ENCODE data around the gene SEPSECS. TPM values are rescaled to one million over a fixed set of nuclear protein-coding genes. Genes with fewer than 3 reads are reported as not detected.

Gene SEPSECS
- total RNA-seq, 1 donor from 2014 or later, result 13.4 TPM

DNA sequence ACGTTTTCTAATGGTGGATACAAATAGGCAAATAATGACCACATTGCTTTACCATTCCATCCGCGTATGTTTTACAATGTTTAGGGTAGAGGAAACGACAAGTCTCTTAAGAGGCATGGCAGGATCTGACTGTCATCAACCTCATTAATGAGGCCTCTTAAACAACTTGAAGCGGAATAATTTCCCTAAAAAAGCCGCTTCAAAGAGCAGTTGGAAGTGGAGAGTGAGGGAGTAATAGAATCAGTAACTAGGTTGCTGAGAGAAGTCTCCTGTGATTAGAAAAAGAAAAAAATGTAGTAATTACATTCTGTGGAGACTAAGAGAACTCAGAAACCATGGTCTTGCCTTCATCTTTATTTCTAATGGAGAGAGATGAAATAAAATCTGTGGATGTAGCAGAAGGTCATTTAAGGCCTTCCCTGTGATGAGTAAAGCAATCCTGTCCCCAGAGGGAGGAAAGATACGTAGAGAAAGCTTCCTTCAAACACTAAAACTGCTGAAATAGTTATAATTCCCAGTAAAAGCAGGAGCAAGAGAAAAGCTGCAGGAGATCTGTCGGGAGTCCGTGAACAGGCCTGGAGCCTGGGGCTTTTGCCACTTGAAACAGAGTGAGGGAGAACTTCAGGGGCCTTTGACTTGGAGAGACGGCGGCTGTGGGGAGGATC, 11.1 kb upstream of the SEPSECS start:
- no peak overlapping the region for H3K4me3 Mint-ChIP-seq (ENCODE audit: low read depth)
- no peaks in the 10 kb centered on the region for H3K9me3 Mint-ChIP-seq
- peaks cover 19% of the 10 kb centered on the region for H3K36me3 Mint-ChIP-seq (ENCODE audit: low read depth)
- DNase-seq (ENCODE audit: low spot score), result no peak
- no peak overlapping the region for H3K27ac Mint-ChIP-seq
- intact Hi-C loops (cut with micrococcal nuclease), result no loop called here
- no peaks in the 10 kb centered on the region for H3K27me3 Mint-ChIP-seq (ENCODE audit: low read depth)
- peaks cover 7% of the 10 kb centered on the region for H3K4me1 Mint-ChIP-seq (ENCODE audit: low read depth)

DNA sequence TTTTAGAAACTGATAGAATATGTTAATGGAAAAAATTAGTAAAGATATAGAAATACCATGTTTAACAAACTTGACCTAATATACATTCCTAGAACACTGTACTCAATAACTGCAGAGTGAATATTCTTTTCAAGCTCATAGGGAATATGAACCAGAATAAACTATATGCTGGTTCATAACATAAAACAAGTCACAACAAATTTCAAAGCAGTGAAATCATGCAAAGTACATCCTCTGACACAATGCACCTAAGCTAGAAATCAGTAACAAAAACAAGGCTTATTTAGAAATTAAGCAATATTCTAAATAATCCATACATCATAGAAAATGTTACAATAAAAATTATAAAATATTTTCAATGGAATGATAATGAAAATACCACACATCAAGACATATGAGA, 9.2 kb upstream of the SEPSECS start:
- no peaks in the 10 kb centered on the region for H3K9me3 Mint-ChIP-seq
- H3K36me3 Mint-ChIP-seq (ENCODE audit: low read depth), result peaks cover 26% of the 10 kb centered on the region
- peaks cover 9% of the 10 kb centered on the region for H3K4me1 Mint-ChIP-seq (ENCODE audit: low read depth)
- no peak for DNase-seq (ENCODE audit: low spot score)
- intact Hi-C loops (cut with micrococcal nuclease), result no loop called here
- H3K27ac Mint-ChIP-seq, result no peak overlapping the region
- no peaks in the 10 kb centered on the region for H3K27me3 Mint-ChIP-seq (ENCODE audit: low read depth)
- H3K4me3 Mint-ChIP-seq (ENCODE audit: low read depth), result no peak overlapping the region

DNA sequence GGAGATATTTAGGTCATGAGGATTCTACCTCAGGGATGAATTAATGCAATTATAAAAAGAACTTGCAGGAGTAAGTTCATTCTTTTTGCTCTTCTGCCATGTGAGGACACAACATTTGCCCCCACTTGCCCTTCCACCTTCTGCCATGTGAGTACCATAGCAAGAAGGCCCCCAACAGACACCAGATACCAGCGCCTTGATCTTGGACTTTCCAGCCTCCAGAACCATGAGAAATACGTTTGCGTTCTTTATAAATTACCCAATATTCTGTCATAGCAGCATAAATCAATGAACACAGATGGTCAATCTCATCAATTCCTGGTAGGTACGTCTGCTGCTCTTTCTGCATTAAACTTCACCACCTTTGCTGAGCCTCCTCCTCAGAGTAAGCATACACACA, 5.7 kb upstream of the SEPSECS start:
- intact Hi-C loops (cut with micrococcal nuclease), result no loop called here

DNA sequence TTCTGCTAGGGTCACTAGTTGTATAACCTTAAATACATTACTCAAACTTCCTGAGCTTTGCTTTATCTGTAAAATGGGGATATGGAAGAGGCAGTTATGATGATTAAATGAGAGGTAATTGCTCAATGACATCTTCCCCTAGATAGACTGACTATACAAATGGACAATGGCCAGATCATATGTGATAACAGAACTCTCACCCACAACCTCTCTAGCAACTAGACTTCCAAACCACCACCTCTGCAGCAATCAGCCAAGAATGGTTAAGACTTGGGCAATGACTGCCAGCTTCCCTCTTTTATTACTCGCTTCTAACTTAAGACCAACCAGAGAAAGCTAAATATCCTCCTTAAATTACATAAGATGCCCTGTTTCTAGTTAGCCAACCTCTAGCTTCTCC, 2.9 kb upstream of the SEPSECS start:
- DNase-seq (ENCODE audit: low spot score), result no peak
- H3K4me3 Mint-ChIP-seq (ENCODE audit: low read depth), result no peak overlapping the region
- peaks cover 28% of the 10 kb centered on the region for H3K4me1 Mint-ChIP-seq (ENCODE audit: low read depth)
- no peaks in the 10 kb centered on the region for H3K27me3 Mint-ChIP-seq (ENCODE audit: low read depth)
- H3K36me3 Mint-ChIP-seq (ENCODE audit: low read depth), result peaks cover 34% of the 10 kb centered on the region
- H3K27ac Mint-ChIP-seq, result no peak overlapping the region
- H3K9me3 Mint-ChIP-seq, result no peaks in the 10 kb centered on the region
- intact Hi-C loops (cut with micrococcal nuclease), result loop anchor here (5.0 kb wide), 1 partner anchor 204 kb away; no protein-coding TSS in a partner anchor

More for the DNA sequence above, 5.7 kb upstream of the SEPSECS start:
- Mint-ChIP-seq H3K9me3 (no peaks in the 10 kb centered on the region), H3K4me3 (ENCODE audit: low read depth) (no peak overlapping the region), H3K27me3 (ENCODE audit: low read depth) (no peaks in the 10 kb centered on the region), H3K36me3 (ENCODE audit: low read depth) (peaks cover 34% of the 10 kb centered on the region), H3K4me1 (ENCODE audit: low read depth) (peaks cover 23% of the 10 kb centered on the region), H3K27ac (no peak overlapping the region)
- no peak for DNase-seq (ENCODE audit: low spot score)

DNA sequence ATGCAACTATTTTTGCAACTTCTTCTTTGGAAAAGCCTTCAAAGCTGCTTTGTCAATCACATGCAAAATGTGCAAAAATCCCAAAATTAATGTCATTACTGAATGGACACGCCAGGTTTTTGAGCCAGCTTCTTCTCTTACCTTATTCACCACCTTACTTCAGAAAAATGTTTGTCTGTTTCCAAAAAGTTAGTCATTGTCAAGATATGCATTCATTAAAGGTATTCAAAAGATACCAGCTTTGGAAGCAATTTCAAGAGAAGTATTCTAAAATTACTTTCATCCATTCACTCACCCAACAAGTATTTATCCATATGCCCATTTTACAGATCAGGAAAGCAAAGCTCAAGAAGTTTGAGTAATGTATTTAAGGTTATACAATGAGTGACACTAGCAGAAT, 2.3 kb upstream of the SEPSECS start:
- intact Hi-C loops (cut with micrococcal nuclease), result loop anchor here (5.0 kb wide), 1 partner anchor 205 kb away; no protein-coding TSS in a partner anchor
- no peaks in the 10 kb centered on the region for H3K27me3 Mint-ChIP-seq (ENCODE audit: low read depth)
- H3K4me1 Mint-ChIP-seq (ENCODE audit: low read depth), result peaks cover 31% of the 10 kb centered on the region
- no peak overlapping the region for H3K27ac Mint-ChIP-seq
- H3K9me3 Mint-ChIP-seq, result no peaks in the 10 kb centered on the region
- no peak overlapping the region for H3K4me3 Mint-ChIP-seq (ENCODE audit: low read depth)
- peaks cover 35% of the 10 kb centered on the region for H3K36me3 Mint-ChIP-seq (ENCODE audit: low read depth)
- DNase-seq (ENCODE audit: low spot score), result no peak

DNA sequence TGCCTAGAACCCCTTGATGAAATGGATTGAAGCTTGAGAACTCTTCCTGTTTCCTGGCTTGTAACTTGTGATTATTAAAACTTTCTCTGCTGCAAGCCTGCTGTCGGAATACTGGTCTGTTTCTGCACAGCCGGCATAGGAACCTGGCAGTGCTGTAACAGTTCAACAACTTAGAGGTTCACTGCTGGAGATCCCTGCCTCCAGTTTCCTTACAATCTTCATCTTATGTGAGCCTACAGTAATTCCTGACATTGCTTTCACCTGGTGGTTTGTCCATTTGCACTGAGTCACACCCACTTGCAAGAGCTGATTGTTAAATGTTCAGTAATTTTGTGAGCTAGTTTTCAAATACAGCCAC, 1.3 kb upstream of the SEPSECS start:
- H3K9me3 Mint-ChIP-seq, result no peaks in the 10 kb centered on the region
- peaks cover 32% of the 10 kb centered on the region for H3K4me1 Mint-ChIP-seq (ENCODE audit: low read depth)
- H3K27me3 Mint-ChIP-seq (ENCODE audit: low read depth), result no peaks in the 10 kb centered on the region
- H3K27ac Mint-ChIP-seq, result peak overlapping the region; percentile 90
- H3K36me3 Mint-ChIP-seq (ENCODE audit: low read depth), result peaks cover 33% of the 10 kb centered on the region
- DNase-seq (ENCODE audit: low spot score), result no peak
- intact Hi-C loops (cut with micrococcal nuclease), result loop anchor here (2.0 to 5.0 kb wide), 5 partner anchors 17 to 577 kb away; partner anchors contain the start of genes DHX15 and ZCCHC4
- peak overlapping the region; percentile 92 for H3K4me3 Mint-ChIP-seq (ENCODE audit: low read depth)

DNA sequence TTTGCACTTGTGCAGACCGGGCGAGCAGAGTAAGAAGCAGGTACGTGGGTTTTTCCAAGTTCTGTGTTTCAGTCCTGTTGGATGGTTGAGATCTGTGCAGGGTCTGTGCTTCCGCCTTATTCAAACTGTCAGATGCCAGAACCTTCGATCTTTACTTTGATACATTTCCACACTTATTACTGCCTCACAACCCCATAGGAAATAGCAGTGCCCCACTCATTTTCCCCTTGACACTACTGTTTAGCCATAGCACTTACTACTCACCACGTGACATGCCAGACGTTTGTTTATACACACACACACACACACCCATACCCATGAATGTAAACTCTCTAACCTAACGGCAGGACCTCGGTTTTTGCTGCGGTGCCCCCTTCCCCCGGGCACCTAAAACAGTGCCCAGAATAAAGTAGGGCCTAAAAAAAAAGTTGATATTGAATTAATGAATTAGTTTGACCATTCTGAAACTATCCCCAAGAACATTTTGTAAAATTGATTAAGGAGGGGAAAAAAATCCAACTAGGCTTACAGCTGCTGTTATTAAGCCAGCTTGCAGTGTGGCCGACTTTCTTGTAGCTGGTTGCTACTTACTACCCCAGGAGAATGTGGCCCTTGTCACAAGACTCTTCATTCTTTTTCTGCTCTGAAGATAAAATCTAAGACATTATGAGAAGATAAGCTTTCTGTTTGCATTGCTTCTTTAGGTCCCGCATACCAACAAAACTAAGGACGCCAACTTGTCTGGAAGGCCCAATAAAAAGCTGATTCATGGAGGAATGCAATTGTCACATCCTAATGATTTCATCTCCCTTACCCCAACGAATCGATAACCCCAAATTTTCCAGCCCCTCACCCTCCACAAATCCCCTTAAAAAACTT, 704 bp upstream of the SEPSECS start:
- Mint-ChIP-seq H3K36me3 (ENCODE audit: low read depth) (peaks cover 26% of the 10 kb centered on the region), H3K4me3 (ENCODE audit: low read depth) (peak overlapping the region; percentile 92), H3K27ac (peak overlapping the region; percentile 90), H3K4me1 (ENCODE audit: low read depth) (peaks cover 32% of the 10 kb centered on the region), H3K9me3 (no peaks in the 10 kb centered on the region), H3K27me3 (ENCODE audit: low read depth) (no peaks in the 10 kb centered on the region)
- no peak for DNase-seq (ENCODE audit: low spot score)
- intact Hi-C loops (cut with micrococcal nuclease), result loop anchor here (1.0 to 5.0 kb wide), 7 partner anchors 18 to 576 kb away; partner anchors contain the start of genes DHX15, PI4K2B and ZCCHC4

DNA sequence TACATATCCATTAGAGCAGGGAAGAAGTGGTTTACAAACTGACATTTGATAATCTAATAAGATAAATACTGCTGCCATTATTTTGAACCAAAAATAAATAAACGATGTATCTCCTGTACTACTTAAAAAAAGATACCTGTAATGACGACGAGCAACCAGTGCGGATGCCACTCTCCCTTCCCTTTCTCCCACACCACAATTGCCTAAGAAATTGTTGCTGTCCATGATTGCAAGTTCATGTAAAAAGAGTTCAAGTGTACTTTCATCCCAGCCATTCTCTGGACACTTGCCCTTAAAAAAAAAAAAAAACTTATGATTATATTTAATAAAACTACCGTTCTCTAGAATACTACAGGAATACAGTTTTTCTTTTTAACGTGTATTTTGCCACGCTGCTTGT, 1.4 kb downstream of the SEPSECS start:
- Mint-ChIP-seq H3K27me3 (ENCODE audit: low read depth) (no peaks in the 10 kb centered on the region), H3K4me3 (ENCODE audit: low read depth) (peak overlapping the region; percentile 92), H3K4me1 (ENCODE audit: low read depth) (peaks cover 29% of the 10 kb centered on the region), H3K27ac (peak overlapping the region; percentile 90), H3K36me3 (ENCODE audit: low read depth) (peaks cover 24% of the 10 kb centered on the region), H3K9me3 (no peaks in the 10 kb centered on the region)
- intact Hi-C loops (cut with micrococcal nuclease), result no loop called here
- no peak for DNase-seq (ENCODE audit: low spot score)

DNA sequence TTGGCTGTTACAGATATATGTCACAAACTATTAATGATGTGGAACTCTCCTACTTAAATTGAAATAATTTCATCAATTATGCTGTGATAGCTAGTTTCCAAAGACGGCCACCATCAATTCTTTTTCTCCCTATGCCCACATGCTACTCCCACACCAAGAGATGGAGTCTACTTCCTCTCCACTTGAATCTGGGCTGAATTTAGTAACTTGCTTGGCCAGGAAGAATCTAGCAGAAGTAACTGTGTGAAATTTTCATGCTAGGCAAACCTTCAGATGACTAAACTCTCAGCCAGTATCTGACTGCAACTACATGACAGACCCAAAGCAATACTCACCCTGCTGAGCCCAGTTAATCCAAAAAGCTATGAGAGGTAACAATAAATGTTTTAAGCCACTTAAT, 3.2 kb downstream of the SEPSECS start:
- DNase-seq (ENCODE audit: low spot score), result no peak
- intact Hi-C loops (cut with micrococcal nuclease), result no loop called here
- Mint-ChIP-seq H3K4me3 (ENCODE audit: low read depth) (no peak overlapping the region), H3K27me3 (ENCODE audit: low read depth) (no peaks in the 10 kb centered on the region), H3K27ac (no peak overlapping the region), H3K4me1 (ENCODE audit: low read depth) (peaks cover 17% of the 10 kb centered on the region), H3K9me3 (no peaks in the 10 kb centered on the region), H3K36me3 (ENCODE audit: low read depth) (peaks cover 15% of the 10 kb centered on the region)

DNA sequence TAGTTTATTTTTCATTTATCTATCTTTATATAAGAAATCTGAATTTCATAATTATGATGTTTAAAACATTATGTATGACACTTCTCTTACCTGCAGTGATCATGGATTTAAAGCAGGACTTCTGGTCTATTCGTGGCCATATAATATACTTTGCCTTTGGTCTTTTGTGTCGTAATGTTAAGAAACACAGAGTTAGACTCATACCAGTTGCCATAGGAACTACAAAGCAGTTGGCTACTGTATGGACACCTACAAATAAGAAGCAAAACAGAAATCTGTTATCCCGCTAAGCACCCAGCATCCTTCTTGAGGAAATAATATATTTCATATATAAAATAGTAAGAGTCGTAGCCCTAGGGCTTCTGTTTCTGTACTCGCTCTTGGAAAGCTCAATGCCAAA, 4.3 kb downstream of the SEPSECS start:
- Mint-ChIP-seq H3K36me3 (ENCODE audit: low read depth) (peaks cover 19% of the 10 kb centered on the region), H3K27ac (no peak overlapping the region), H3K9me3 (no peaks in the 10 kb centered on the region), H3K4me1 (ENCODE audit: low read depth) (peaks cover 9% of the 10 kb centered on the region), H3K4me3 (ENCODE audit: low read depth) (no peak overlapping the region), H3K27me3 (ENCODE audit: low read depth) (no peaks in the 10 kb centered on the region)
- intact Hi-C loops (cut with micrococcal nuclease), result no loop called here
- DNase-seq (ENCODE audit: low spot score), result no peak

DNA sequence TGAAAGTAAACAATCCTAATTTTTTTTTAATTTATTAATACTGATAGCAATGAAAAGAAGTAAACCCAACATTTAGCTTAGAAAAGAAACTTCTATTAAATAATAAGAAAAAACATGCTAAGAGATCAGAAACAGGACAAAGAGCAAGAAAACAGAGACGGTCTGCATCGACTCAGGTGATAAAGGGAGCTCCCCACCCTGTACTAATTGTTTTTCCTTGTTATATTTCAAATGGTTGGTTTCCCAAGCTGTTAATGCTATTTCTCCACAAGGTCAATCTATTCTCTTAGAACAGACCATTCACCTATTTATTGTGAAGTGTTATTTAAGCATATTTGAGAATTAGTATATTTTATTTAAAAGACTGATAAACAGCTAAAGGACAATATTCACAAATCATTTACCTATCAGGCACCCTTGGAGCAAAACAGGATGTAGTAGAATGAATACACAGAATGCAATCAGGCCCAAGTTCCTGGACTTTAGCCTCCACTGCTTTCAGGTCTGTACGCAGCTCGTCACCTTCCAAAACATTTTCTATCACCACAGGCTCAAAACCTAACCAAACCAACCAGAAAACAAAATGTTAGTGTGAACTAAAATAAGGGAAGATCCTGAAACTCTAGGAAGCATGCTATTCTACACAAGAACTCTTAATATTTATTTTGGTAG, 5.5 kb downstream of the SEPSECS start:
- H3K27me3 Mint-ChIP-seq (ENCODE audit: low read depth), result no peaks in the 10 kb centered on the region
- H3K36me3 Mint-ChIP-seq (ENCODE audit: low read depth), result peaks cover 29% of the 10 kb centered on the region
- DNase-seq (ENCODE audit: low spot score), result no peak
- no peak overlapping the region for H3K27ac Mint-ChIP-seq
- intact Hi-C loops (cut with micrococcal nuclease), result no loop called here
- H3K9me3 Mint-ChIP-seq, result no peaks in the 10 kb centered on the region
- peaks cover 9% of the 10 kb centered on the region for H3K4me1 Mint-ChIP-seq (ENCODE audit: low read depth)
- H3K4me3 Mint-ChIP-seq (ENCODE audit: low read depth), result no peak overlapping the region

DNA sequence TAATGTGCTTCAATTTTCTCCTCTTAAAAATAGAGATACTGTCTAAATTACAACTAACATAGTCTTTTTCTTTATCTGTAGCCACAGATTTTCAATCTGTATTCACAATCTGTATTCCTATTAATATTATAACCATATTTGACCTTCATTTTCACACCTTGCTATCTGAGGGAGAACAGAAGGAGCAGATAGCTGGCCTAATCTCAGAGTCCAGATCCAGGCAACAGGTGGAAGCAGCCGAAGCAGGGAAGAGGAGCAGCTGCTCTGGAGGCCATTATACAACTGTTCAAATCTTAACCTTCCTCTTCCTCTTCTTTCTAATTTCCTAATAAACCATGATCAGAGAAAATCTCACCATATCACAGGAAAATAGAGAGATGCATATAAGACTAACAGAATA, 14.2 kb downstream of the SEPSECS start:
- DNase-seq (ENCODE audit: low spot score), result no peak
- Mint-ChIP-seq H3K27ac (no peak overlapping the region), H3K4me1 (ENCODE audit: low read depth) (peaks cover 3% of the 10 kb centered on the region), H3K36me3 (ENCODE audit: low read depth) (peaks cover 36% of the 10 kb centered on the region), H3K9me3 (no peaks in the 10 kb centered on the region), H3K27me3 (ENCODE audit: low read depth) (no peaks in the 10 kb centered on the region), H3K4me3 (ENCODE audit: low read depth) (no peak overlapping the region)
- intact Hi-C loops (cut with micrococcal nuclease), result no loop called here
